Esophagus squamous epithelium (tissue), 4 donors: ENCODE results near the gene HIRIP3.

ENCODE experiments used
- CTCF ChIP-seq, 6 experiments: fragments of 450-650 bp in 4 of 6; fragments of 200-600 bp in 2 of 6; sonication (generic) in 2 of 6; IDR thresholded peaks; one replicate each; pipeline ENCODE4 v1.5.1; 2016 to 2019; ENCODE audit warnings: antibody characterized with exemption in 6 of 6, mild to moderate bottlenecking in 4 of 6, moderate library complexity in 4 of 6
- POLR2A ChIP-seq, 4 donors: fragments of 450-650 bp; IDR thresholded peaks; one replicate each; pipeline ENCODE4 v1.6.1; 2017; ENCODE audit warnings: antibody characterized with exemption in 4 of 4, mild to moderate bottlenecking in 4 of 4, moderate library complexity in 3 of 4

- TF ChIP-seq CTCF (IDR thresholded peaks at IDR 0.05) (no peak), POLR2A (IDR thresholded peaks at IDR 0.05) (no peak)
Observed at GRCh38 chr16:30024451-30024850, 29.0 kb upstream of the HIRIP3 start.
